ENCODE data around the gene NPIPB8.
"Not testable (repeated sequence)": the region's sequence is repeated elsewhere in the genome, so short reads cannot be mapped to it uniquely, and the experiment has no call there.

Gene NPIPB8

GRCh38 chr16:28606291-28607115 is 31.4 kb upstream of the NPIPB8 start:
- DNase-seq (ENCODE audit: extremely low read depth in 1 of 2, low read depth in 1 of 2), result no peak

DNA sequence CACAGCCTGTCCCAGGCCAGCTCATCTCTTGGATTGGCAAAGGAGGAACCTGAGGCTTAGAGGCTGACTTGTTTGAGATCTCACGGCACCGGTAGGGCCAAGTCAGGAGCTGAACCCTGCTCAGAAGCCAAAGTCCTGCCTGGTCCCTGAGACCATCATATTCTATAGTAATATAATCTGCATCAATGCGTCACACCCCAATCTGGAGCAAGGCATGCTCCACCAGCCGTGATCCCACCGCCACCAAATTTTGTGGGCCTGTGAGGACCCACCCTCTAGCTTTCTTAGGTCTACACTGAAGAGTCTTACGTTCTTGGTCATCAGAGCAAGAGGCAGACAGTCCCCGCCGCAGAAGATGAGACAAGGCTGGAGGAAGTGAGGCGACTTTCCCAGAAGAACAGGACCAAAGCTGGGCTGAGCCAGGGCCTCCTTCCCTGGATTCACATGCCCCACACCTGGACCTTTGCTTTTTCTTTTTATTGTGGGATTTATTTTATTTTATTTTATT is 30.7 kb upstream of the NPIPB8 start:
- DNase-seq (ENCODE audit: extremely low read depth in 1 of 2, low read depth in 1 of 2), result no peak

GRCh38 chr16:28607681-28608495 is 30.0 kb upstream of the NPIPB8 start:
- DNase-seq (ENCODE audit: extremely low read depth in 1 of 2, low read depth in 1 of 2), result not testable (repeated sequence)

DNA sequence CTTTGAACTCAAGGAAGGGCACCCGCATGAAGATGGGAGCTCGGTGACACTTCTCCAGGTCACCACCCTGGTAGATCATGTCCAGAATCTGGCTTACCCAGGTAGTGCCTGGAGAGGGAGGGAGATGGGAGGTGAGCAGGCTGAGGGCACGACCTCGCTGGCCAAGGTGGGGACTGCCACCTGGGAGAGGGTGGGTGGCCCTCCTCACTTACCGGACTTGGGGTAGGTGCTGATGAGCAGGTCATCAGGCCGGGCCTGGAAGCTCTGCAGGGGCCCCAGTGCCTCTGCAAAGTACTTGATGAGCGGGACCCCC is 29.4 kb upstream of the NPIPB8 start:
- DNase-seq (ENCODE audit: extremely low read depth in 1 of 2, low read depth in 1 of 2), result not testable (repeated sequence)

GRCh38 chr16:28608867-28609596 is 28.8 kb upstream of the NPIPB8 start:
- DNase-seq (ENCODE audit: extremely low read depth in 1 of 2, low read depth in 1 of 2), result not testable (repeated sequence)

DNA sequence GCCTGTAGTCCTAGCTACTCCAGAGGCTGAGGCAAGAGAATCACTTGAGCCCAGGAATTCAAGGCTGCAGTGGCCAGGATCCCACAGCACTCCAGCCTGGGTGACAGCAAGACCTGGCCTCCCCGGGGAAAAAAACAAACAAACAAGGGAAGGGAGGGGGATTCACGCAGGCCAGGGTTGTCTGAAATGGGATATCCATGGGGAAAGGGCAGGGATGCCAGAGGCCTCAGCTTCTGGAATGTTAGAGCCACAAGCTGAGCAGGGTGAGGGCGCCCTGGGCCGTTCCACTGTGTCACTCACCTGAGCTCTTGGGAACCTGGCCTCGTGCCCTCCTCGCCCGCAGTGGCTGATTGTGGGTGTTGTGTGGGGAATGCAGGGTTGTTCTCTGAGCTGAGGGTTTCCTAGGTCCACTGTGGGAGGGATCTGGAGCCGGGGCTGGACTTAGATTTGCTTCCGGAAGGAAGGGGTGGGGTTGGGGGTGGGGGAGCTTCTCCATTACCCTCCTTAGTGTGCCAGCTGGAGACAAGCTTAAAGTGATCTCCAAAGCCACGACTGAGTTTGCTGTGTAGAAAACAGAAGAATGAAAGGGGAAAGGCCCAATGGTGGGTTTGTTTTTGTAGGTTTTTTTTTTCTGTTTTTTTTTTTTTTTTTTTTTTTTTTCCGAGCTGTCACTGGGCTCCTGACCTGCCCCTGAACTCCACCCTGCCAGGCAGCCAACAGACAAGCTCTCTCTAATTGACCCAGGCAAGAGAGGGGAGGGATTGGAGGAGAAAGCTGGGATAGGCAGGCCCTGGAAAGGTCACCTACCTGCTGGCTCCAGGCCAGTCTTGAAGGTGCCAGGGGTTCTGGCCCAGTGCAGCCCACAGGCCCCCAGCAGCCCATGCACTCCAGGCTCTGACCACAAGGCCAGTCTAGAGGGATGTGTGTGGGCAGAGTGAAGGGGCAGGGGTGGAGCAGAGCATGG is 28.0 kb upstream of the NPIPB8 start, which contains the start of gene SULT1A1:
Gene SULT1A1, minus strand, starts transcription at position 414 of the 964 bp plus-strand sequence. CDS start 1,189 bp downstream, outside the sequence.
- no peak for DNase-seq (ENCODE audit: extremely low read depth in 1 of 2, low read depth in 1 of 2)

DNA sequence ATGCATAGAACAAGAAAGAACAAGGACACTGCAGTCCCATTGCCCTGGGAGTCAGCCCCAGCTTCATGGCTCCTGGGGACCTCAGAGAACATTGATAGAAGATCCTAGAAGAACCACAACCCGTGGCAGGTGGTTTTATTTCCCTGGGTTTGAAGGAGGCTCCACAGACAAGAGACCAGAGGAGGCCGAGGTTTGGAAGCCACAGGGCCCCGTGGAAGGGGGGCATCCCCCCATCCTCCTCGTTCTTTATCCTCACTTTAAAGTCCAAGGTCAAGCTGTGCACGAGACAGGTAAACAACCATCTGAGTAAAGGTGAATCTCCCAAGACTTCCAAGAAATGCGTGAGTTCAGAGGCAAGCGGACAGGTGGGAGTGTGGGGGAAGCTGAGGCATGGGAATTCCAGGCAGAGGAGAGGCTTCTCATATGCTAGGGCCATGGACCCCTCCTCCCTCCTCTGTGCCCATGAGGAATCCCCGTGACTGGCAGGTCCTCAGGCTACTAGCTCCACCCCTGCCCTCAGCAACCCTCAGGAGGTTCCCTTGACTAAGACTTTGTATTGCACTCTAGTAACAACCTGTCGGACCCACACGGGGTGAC is 27.2 kb upstream of the NPIPB8 start:
- no peak for DNase-seq (ENCODE audit: extremely low read depth in 1 of 2, low read depth in 1 of 2)

DNA sequence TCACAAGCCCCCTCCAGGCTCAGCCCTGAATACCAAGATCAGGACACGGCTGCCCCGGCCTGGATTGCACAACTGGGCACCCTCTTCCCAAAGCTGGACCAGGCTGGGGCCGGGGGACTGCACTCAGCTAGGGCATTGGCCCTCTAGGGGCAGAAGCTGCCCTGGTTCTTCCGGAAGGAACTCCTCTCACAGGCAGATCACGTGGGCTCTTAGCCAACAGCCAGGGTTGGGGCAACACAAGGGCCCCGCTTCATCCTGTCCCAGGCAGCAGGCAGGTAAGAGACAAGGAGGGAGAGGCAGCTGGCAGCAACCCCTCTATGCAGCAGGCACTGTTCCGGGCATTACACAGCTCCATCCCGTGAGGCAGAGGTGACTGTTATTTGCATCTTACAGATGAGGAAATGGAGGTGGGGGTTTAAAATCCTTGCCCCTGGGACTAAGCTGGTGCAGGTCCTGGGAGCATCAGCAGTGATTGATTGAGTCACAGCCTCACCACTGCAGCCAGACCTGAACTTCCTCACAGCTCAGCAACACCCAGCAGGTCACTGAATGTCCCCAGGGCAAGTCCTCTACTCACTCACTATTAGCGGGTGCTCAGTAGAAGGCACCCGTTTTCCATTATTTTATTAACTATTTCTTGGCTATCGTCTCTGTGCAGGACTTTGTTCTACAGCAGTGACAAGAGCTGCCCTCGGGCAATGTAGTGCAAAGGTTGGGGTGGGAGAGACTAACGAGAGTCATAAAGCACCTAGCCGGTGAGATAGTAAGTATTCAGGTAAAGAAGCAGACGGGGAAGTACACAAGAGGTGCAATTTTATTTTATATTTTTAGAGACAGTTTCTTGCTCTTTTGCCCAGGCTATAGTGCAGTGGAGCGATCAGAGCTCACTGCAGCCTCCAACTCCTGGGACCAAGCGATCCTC is 25.2 kb upstream of the NPIPB8 start:
- not testable (repeated sequence) for DNase-seq (ENCODE audit: extremely low read depth in 1 of 2, low read depth in 1 of 2)

DNA sequence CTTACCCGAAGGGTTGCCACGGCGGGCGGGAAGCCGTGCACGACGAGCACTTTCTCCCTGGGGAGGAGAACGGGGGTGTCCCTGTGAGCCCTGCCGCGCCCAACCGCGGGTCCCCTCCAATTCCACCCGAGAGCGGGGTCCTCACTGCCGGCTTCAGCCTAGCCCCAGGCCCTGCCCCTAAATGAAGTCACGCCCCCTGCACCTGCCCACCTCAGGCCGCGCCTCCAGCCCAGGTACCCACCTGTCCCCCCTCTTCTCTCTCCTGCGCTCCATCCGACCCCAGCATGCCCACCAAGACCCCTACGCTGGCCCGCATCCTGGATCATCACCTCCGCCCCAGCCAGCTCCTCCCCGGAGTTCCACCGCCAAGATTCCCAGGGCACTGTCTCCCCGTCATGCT is 24.0 kb upstream of the NPIPB8 start:
- DNase-seq (ENCODE audit: extremely low read depth in 1 of 2, low read depth in 1 of 2), result not testable (repeated sequence)

DNA sequence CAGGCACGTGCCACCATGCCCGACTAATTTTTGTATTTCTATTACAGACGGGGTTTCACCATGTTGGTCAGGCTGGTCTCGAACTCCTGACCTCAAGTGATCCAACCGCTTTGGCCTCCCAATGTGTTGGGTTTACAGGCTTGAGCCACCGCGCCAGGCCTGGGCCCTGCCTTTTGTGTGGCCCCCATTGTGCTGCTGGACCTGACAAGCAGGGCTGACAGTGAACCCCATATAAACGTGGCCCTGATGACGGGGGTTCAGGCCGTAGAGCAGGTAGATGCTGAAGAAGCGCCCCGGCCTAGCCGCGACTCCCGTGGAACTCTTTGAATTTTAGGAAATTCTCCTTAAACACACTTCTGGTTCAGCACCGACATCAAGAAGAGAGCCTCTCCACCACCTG is 23.3 kb upstream of the NPIPB8 start:
- DNase-seq (ENCODE audit: extremely low read depth in 1 of 2, low read depth in 1 of 2), result not testable (repeated sequence)

- DNase-seq (ENCODE audit: extremely low read depth in 1 of 2, low read depth in 1 of 2), result not testable (repeated sequence)
These were observed 22.2 kb upstream of the NPIPB8 start for GRCh38 chr16:28615486-28616223.

- DNase-seq (ENCODE audit: extremely low read depth in 1 of 2, low read depth in 1 of 2), result not testable (repeated sequence)
These were observed 21.7 kb upstream of the NPIPB8 start for GRCh38 chr16:28616224-28616577.

DNA sequence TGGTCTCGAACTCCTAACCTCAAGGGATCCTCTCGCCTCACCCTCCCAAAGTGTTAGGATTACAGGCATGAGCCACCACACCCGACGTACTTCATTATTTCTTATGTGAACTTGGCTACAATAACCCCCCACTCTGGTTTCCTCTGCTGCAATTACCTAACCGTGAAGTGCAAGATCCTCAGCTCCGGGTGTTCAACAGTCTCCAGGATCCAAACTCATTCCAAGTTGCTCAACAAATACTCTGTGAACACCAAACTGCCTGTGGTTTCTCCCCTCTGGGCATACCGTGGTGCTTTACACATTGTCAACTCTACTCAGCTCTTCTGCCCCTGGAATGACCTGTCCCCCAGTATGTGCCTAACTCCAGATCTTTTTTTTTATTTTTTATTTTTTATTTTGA is 21.2 kb upstream of the NPIPB8 start:
- no peak for DNase-seq (ENCODE audit: extremely low read depth in 1 of 2, low read depth in 1 of 2)

DNA sequence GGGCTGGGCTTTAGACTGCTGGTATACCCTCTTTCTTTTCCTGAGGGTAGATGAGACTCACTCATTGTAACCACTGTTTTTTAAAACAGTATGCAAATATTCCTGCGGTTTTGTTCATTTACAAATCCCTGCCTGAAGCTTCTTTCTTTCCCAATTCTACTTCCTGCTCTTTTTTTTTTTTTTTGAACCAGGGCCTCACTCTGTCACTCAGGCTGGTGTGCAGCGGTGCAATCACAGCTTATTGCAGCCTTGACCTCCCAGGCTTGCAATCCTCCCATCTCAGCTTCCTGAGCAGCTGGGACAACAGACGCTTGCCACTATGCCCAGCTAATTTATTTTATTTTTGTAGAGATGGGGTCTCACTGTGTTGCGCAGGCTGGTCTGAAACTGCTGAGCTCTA is 20.0 kb upstream of the NPIPB8 start:
- DNase-seq (ENCODE audit: extremely low read depth in 1 of 2, low read depth in 1 of 2), result no peak

DNA sequence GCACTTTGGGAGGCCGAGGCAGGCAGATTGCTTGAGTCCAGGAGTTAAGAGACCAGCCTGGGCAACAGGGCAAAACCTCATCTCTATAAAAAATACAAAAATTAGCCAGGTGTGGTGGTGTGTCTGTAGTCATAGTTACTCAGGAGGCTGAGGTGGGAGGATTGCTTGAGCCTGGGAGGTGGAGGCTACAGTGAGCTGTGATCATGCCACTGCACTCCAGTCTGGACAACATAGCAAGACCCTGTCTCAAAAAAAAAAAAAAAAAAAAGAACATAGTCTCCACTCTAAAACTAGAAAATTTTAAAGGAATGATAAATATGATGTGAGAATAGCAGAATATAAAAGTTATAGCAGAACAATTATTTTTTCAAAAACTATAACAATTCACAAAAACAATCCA is 17.5 kb upstream of the NPIPB8 start:
- DNase-seq (ENCODE audit: extremely low read depth in 1 of 2, low read depth in 1 of 2), result not testable (repeated sequence)

DNA sequence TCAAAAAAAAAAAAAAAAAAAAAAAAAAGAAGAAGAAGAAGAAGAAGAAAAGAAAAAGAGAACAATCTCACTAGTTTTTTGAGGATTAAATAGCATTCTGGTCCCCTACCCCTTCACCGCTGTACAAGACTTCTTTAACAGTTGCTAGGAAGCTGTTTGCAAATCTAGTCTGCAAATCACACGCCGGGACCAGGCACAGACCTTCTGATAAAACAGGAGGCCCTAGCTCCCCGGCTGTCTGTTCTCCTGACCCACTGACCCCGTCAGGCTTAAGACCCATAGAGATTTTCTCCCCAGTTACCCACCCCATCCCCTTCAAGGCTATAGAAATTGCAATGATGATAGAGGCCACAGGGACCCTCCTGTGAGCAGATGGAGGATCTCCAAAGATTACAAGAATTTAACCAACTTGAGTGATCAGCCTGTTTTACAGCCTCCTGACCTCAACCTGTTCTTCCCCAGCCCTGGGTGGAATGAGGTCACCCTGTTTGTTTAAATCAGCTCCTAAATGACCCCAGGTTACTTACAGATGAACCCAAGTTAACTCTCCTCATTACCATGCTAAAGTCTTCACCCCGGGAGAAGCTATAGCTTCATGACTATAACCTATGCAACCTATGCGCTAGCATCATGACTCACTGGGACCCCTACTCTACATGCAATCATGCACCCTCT is 16.2 kb upstream of the NPIPB8 start:
- no peak for DNase-seq (ENCODE audit: extremely low read depth in 1 of 2, low read depth in 1 of 2)

DNA sequence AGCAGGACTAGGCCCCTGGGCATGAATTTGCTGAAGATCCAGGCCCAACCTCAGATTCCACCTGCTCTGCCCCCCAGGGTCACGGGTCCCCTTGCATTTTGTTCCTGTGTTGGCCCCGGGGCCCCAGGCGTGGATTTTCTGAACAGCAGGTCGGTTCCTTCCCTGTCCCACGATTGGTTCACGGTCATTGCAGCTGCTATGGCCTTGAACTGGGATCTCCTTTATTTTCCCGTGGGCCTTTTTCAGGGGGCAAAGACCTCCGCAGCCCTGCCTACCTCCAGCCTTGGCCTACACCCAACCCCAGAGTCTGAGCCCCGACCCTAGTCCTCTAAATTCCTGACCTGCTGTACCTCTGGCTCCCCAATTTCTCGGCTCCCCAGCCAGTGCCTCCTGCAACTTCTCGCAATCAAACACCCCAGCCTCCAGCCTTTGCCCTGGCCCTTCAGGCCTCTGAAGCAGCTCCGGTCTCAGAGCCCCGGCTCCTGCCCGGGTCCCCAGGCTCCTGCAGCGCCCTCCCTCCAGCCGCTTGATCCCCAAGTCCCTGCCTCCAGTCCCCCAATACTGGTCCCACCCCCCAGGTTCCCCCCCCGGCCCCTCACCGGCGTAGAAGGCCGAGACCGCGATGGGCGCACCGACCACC is 15.2 kb upstream of the NPIPB8 start:
- DNase-seq (ENCODE audit: extremely low read depth in 1 of 2, low read depth in 1 of 2), result not testable (repeated sequence)
